SU-DHL-6 (cell line): ENCODE measurements around the gene ASTN2.

Experiments
- H2AFZ ChIP-seq: fragments of 200-600 bp; sonication (generic); 2 replicates; pipeline ENCODE4 v1.6.1; 2014; ENCODE audit warnings: low read depth, mild to moderate bottlenecking, moderate library complexity, mixed read lengths, antibody characterized with exemption, low read length; ENCODE audit not compliant: severe bottlenecking
- H3F3A ChIP-seq: fragments of 200-600 bp; shearing (Covaris generic); 2 replicates; pipeline ENCODE4 v1.6.0; 2016; ENCODE audit warnings: antibody characterized with exemption, mild to moderate bottlenecking; ENCODE audit not compliant: insufficient read depth
- H3K27ac ChIP-seq: fragments of 200-600 bp; sonication (generic); 2 replicates; pipeline ENCODE4 v1.5.1; 2016; ENCODE audit warnings: low read depth, mild to moderate bottlenecking, low read length, moderate library complexity, mixed read lengths
- H3K27me3 ChIP-seq: fragments of 200-600 bp; sonication (generic), shearing (Covaris generic); 2 replicates; pipeline ENCODE4 v1.6.0; 2014; ENCODE audit warnings: mild to moderate bottlenecking, low read length
- H3K36me3 ChIP-seq: fragments of 200-600 bp; sonication (generic); 2 replicates; pipeline ENCODE4 v1.6.1; 2014; ENCODE audit warnings: mild to moderate bottlenecking, low read length, mixed read lengths
- H3K4me2 ChIP-seq: fragments of 300-600, 200-600 bp; shearing (Covaris generic), sonication (generic); 2 replicates; pipeline ENCODE4 v1.6.0; 2014; ENCODE audit warnings: low read length, low read depth, mild to moderate bottlenecking; ENCODE audit not compliant: poor library complexity, severe bottlenecking
- H3K4me3 ChIP-seq: fragments of 200-600 bp; sonication (generic); 2 replicates; pipeline ENCODE4 v1.5.1; 2014; ENCODE audit warnings: antibody characterized with exemption, low read length, mild to moderate bottlenecking, mixed read lengths; ENCODE audit not compliant: insufficient read depth, poor library complexity, severe bottlenecking
- H3K79me2 ChIP-seq: fragments of 200-600 bp; sonication (generic); 2 replicates; pipeline ENCODE4 v1.6.1; 2014; ENCODE audit warnings: mild to moderate bottlenecking, low read length, moderate library complexity; ENCODE audit not compliant: insufficient read depth
- H3K9ac ChIP-seq: fragments of 200-600 bp; sonication (generic); 2 replicates; pipeline ENCODE4 v1.7.0; 2014; ENCODE audit warnings: mild to moderate bottlenecking, low read length
- H3K9me2 ChIP-seq: fragments of 200-600 bp; sonication (generic); replicated peaks from 2 replicates; pipeline ENCODE4 v1.6.1; 2014; ENCODE audit warnings: low read length; ENCODE audit not compliant: insufficient read depth
- H3K9me3 ChIP-seq: fragments of 200-600 bp; sonication (generic); 2 replicates; pipeline ENCODE4 v1.6.1; 2014; ENCODE audit warnings: low read length, mixed read lengths; ENCODE audit not compliant: insufficient read depth
- H4K20me1 ChIP-seq: fragments of 200-600 bp; sonication (generic); 2 replicates; pipeline ENCODE4 v1.6.1; 2014; ENCODE audit warnings: low read depth, mild to moderate bottlenecking, antibody characterized with exemption, low read length, moderate library complexity, mixed read lengths
- CTCF ChIP-seq: fragments of 200-600 bp; sonication (generic); IDR thresholded peaks from one replicate; pipeline ENCODE4 v1.5.1; 2017; ENCODE audit warnings: antibody characterized with exemption, mild to moderate bottlenecking, low read length, moderate library complexity; ENCODE audit not compliant: insufficient read depth, poor library complexity, severe bottlenecking
- EZH2phosphoT487 ChIP-seq: fragments of 200-600 bp; sonication (generic), shearing (Covaris generic); conservative IDR thresholded peaks from 2 replicates; pipeline ENCODE4 v1.6.1; 2018; ENCODE audit warnings: mild to moderate bottlenecking, antibody characterized with exemption, low read length, moderate library complexity, mixed read lengths

ASTN2 gene

GRCh38 chr9:116442528-116442927, 972.3 kb downstream of the ASTN2 start:
- Histone ChIP-seq H3K9me3 (no peaks in the 10 kb centered on the region), H3K79me2 (no peaks in the 10 kb centered on the region), H3K4me3 (no peak overlapping the region), H3K27ac (no peak overlapping the region), H3K9me2 (no peaks in the 10 kb centered on the region), H4K20me1 (no peaks in the 10 kb centered on the region), H3F3A (no peaks in the 10 kb centered on the region), H2AFZ (no peak overlapping the region), H3K27me3 (no peaks in the 10 kb centered on the region), H3K4me2 (no peak overlapping the region), H3K36me3 (no peaks in the 10 kb centered on the region), H3K9ac (no peak overlapping the region)
- TF ChIP-seq CTCF, result no peak
- no peak for TF ChIP-seq EZH2phosphoT487

GRCh38 chr9:116437411-116438370, 977.2 kb downstream of the ASTN2 start:
- Histone ChIP-seq H2AFZ (no peak overlapping the region), H3F3A (no peaks in the 10 kb centered on the region), H3K27ac (no peak overlapping the region), H3K4me2 (no peak overlapping the region), H3K9me3 (no peaks in the 10 kb centered on the region), H3K9me2 (no peaks in the 10 kb centered on the region), H4K20me1 (no peaks in the 10 kb centered on the region), H3K79me2 (no peaks in the 10 kb centered on the region), H3K36me3 (no peaks in the 10 kb centered on the region), H3K27me3 (no peaks in the 10 kb centered on the region), H3K4me3 (no peak overlapping the region), H3K9ac (no peak overlapping the region)
- no peak for TF ChIP-seq EZH2phosphoT487
- TF ChIP-seq CTCF, result no peak

- H3F3A ChIP-seq, result no peaks in the 10 kb centered on the region
- H3K4me2 ChIP-seq, result no peak overlapping the region
- H3K36me3 ChIP-seq, result no peaks in the 10 kb centered on the region
- no peaks in the 10 kb centered on the region for H4K20me1 ChIP-seq
- H3K9me3 ChIP-seq, result no peaks in the 10 kb centered on the region
- no peak overlapping the region for H2AFZ ChIP-seq
- no peak overlapping the region for H3K4me3 ChIP-seq
- no peaks in the 10 kb centered on the region for H3K27me3 ChIP-seq
- no peaks in the 10 kb centered on the region for H3K9me2 ChIP-seq
- no peaks in the 10 kb centered on the region for H3K79me2 ChIP-seq
- H3K27ac ChIP-seq, result no peak overlapping the region
- TF ChIP-seq CTCF (no peak), EZH2phosphoT487 (no peak)
- H3K9ac ChIP-seq, result no peak overlapping the region
Observed at GRCh38 chr9:116436121-116436520, 978.7 kb downstream of the ASTN2 start.
